HepG2 (cell line): ENCODE data around the gene METTL26. TPM values are rescaled to one million over a fixed set of nuclear protein-coding genes. Genes with fewer than 3 reads are reported as not detected.

ENCODE experiments used
- BHLHE40 ChIP-seq: IDR thresholded peaks from 2 replicates; pipeline ENCODE4 v1.6.1; 2011; ENCODE audit warnings: low read length, improper control_type of control experiment
- FOXC1 ChIP-seq: sonication (generic); formaldehyde crosslinking; IDR thresholded peaks from 2 replicates; pipeline ENCODE4 v1.8.0; 2022; ENCODE audit warnings: mild to moderate bottlenecking, missing genetic modification reagents, borderline replicate concordance
- POLR2G ChIP-seq: fragments of 200-400 bp; formaldehyde crosslinking; IDR thresholded peaks from 2 replicates; pipeline ENCODE4 v1.6.1; 2018; ENCODE audit warnings: mild to moderate bottlenecking, low read depth, low read length, moderate library complexity
- UBTF ChIP-seq: sonication (generic); formaldehyde crosslinking; IDR thresholded peaks from 2 replicates; pipeline ENCODE4 v1.4.0; 2020; ENCODE audit warnings: mild to moderate bottlenecking, missing genetic modification reagents
- USF2 ChIP-seq, 2 experiments: sonication (generic) in 1 of 2; formaldehyde crosslinking in 1 of 2; IDR thresholded peaks; 2 replicates each; pipeline versions ENCODE4 v1.5.1 to v1.6.1; 2011 to 2020; ENCODE audit warnings: borderline replicate concordance in 1 of 2, low read depth in 1 of 2, low read length in 1 of 2, mild to moderate bottlenecking in 1 of 2, missing genetic modification reagents in 1 of 2, moderate library complexity in 1 of 2
- ZBTB38 ChIP-seq: sonication (generic); formaldehyde crosslinking; IDR thresholded peaks from 2 replicates; pipeline ENCODE4 v1.5.1; 2020; ENCODE audit warnings: mild to moderate bottlenecking, missing genetic modification reagents
- ZNF263 ChIP-seq: sonication (generic); formaldehyde crosslinking; IDR thresholded peaks from 2 replicates; pipeline ENCODE4 v1.4.0; 2020; ENCODE audit warnings: missing genetic modification reagents
- ZNF577 ChIP-seq: sonication (generic); formaldehyde crosslinking; IDR thresholded peaks from 2 replicates; pipeline ENCODE4 v1.4.0; 2020; ENCODE audit warnings: mild to moderate bottlenecking, low read depth, missing genetic modification reagents, borderline replicate concordance
- polyA plus RNA-seq, 8 experiments: library from polyadenylated mRNA; depleted of rRNA in 3 of 8; stranded (reverse) in 7 of 8; unstranded in 1 of 8; fragments of >200 nt; fragmentation: Illumina TruSeq in 4 of 8; extraction: Trizol in 4 of 8; gene quantifications; 2 replicates each; pipeline versions ENCODE4 v1.2.1 to v1.2.3, GENCODE V29; 2011 to 2016; ENCODE audit warnings: low read depth in 4 of 8, missing spikeins in 1 of 8, mixed read lengths in 1 of 8; ENCODE audit not compliant: insufficient read depth in 1 of 8
- total RNA-seq, 5 experiments: library from RNA; depleted of rRNA; stranded (reverse); fragments of >200 nt; fragmentation: Illumina TruSeq; extraction: Trizol; gene quantifications; 2 replicates each; pipeline ENCODE4 v1.2.3, GENCODE V29; 2016; ENCODE audit warnings: low read depth in 1 of 5
- TF ChIP-seq, protein P1 (sequence below): sonication (generic); formaldehyde crosslinking; IDR thresholded peaks from 2 replicates; pipeline ENCODE4 v1.8.1; 2023; ENCODE audit warnings: mild to moderate bottlenecking, missing genetic modification reagents

Gene METTL26
- total and polyA plus RNA-seq, 2 of the 13 experiments (the other 11 are each of a cell fraction or from before 2014, with no cell fraction given) = 65.5 to 70.1 TPM

- TF ChIP-seq BHLHE40 (no peak), ZNF577 (CRISPR knock-in tag) (no peak), ZNF263 (no peak), FOXC1 (CRISPR knock-in tag) (peak; percentile 49; the same call in 1 of the 2 replicates), POLR2G (0 out of 2 replicates have a peak, but pooled peaks have one; percentile 34), ZBTB38 (0 out of 2 replicates have a peak, but pooled peaks have one; percentile 33), UBTF (CRISPR knock-in tag) (0 out of 2 replicates have a peak, but pooled peaks have one; percentile 18), USF2 (IDR thresholded peaks at IDR 0.05; ENCODE audit: low read depth, low read length) (peak; percentile 65), USF2 (CRISPR knock-in tag; IDR thresholded peaks at IDR 0.05; ENCODE audit: borderline replicate concordance) (peak; percentile 82; the same call in 1 of the 2 replicates)
- TF ChIP-seq, protein P1, sequence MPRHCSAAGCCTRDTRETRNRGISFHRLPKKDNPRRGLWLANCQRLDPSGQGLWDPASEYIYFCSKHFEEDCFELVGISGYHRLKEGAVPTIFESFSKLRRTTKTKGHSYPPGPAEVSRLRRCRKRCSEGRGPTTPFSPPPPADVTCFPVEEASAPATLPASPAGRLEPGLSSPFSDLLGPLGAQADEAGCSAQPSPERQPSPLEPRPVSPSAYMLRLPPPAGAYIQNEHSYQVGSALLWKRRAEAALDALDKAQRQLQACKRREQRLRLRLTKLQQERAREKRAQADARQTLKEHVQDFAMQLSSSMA (CRISPR knock-in tag) = no peak
Observed at GRCh38 chr16:637081-638018, 1.2 kb upstream of the METTL26 start (continued).
